SJSA1 (cell line): ENCODE measurements around the gene NQO1. TPM values are rescaled to one million over a fixed set of nuclear protein-coding genes. Genes with fewer than 3 reads are reported as not detected.

Source experiments
- DNase-seq, 2 experiments: peaks; one replicate each; pipeline ENCODE4 v3.0.0-alpha.2; 2015 to 2020; ENCODE audit warnings: low spot score in 2 of 2, low read depth in 1 of 2
- H3K27ac ChIP-seq: fragments of 250-450 bp; sonication (Bioruptor Pico); 2 replicates; pipeline ENCODE4 v1.5.1; 2020; ENCODE audit warnings: mild to moderate bottlenecking, moderate library complexity
- H3K27me3 ChIP-seq: fragments of 250-450 bp; sonication (Bioruptor Pico); replicated peaks from 2 replicates; pipeline ENCODE4 v1.5.1; 2020; ENCODE audit warnings: mild to moderate bottlenecking, moderate library complexity
- H3K36me3 ChIP-seq: fragments of 250-450 bp; sonication (Bioruptor Pico); 2 replicates; pipeline ENCODE4 v1.5.1; 2020; ENCODE audit warnings: mild to moderate bottlenecking
- H3K4me1 ChIP-seq: fragments of 250-450 bp; sonication (Bioruptor Pico); replicated peaks from 2 replicates; pipeline ENCODE4 v1.6.1; 2021; ENCODE audit warnings: mild to moderate bottlenecking
- H3K4me3 ChIP-seq: fragments of 250-450 bp; sonication (Bioruptor Pico); 2 replicates; pipeline ENCODE4 v1.5.1; 2020; ENCODE audit warnings: mild to moderate bottlenecking
- H3K9me3 ChIP-seq: fragments of 250-450 bp; sonication (Bioruptor Pico); replicated peaks from 2 replicates; pipeline ENCODE4 v1.5.1; 2020; ENCODE audit warnings: mild to moderate bottlenecking
- total RNA-seq: library from RNA; depleted of rRNA; stranded (reverse); fragments of >200 nt; shearing (Covaris generic); gene quantifications from 2 replicates; pipeline ENCODE4 v1.2.3, GENCODE V29; 2014; rRNA removed

The NQO1 gene
- total RNA-seq, 1 experiment from 2014 or later: 290 TPM

DNA sequence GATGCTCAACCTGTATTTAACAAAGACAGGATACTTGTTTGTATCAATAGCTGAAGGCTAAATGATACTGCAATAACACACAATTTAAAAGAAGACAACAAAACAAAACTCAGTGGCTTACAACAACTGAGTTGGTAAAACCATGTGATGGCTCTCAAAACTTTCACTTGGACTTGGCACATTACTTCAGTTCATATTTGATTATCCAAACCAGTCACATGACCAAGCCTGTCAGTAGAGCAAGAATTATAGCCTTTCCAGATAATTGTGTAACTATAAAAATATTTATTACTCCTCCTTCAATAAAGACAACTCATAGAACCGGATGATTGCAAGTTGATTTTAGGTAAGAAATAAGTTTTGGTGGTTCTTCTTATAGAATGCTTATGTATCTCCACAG is 56.8 kb downstream of the NQO1 start:
- H3K36me3 ChIP-seq: peaks cover 42% of the 10 kb centered on the region
- H3K4me3 ChIP-seq: no peak overlapping the region
- H3K27ac ChIP-seq: no peak overlapping the region
- H3K4me1 ChIP-seq: peaks cover 11% of the 10 kb centered on the region
- DNase-seq: no peak
- H3K9me3 ChIP-seq: no peaks in the 10 kb centered on the region
- H3K27me3 ChIP-seq: no peaks in the 10 kb centered on the region

DNA sequence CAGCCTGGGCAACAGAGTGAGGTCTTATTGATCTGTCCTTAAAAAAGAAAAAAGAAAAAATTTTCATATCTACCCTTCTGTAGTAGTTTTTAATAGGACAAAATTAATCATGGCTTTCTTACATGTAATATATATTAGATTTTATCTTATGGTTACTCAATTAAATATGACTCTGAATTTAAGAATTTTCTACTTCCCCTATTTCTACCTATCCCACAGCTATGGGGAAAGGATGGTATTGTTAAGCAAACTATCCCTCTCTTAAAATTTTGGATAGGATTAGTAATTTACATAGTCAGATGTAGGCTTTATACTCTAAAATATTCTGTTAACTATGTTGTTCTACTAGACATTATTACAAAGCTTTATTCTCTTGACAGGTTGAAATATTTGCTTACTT is 62.5 kb downstream of the NQO1 start:
- H3K27me3 ChIP-seq: no peaks in the 10 kb centered on the region
- H3K4me3 ChIP-seq: no peak overlapping the region
- peaks cover 34% of the 10 kb centered on the region for H3K36me3 ChIP-seq
- H3K9me3 ChIP-seq: no peaks in the 10 kb centered on the region
- H3K4me1 ChIP-seq: no peaks in the 10 kb centered on the region
- H3K27ac ChIP-seq: no peak overlapping the region
- DNase-seq: no peak

- Histone ChIP-seq H3K36me3 (peaks cover 35% of the 10 kb centered on the region), H3K4me1 (no peaks in the 10 kb centered on the region)
Observed at GRCh38 chr16:69662901-69663300, 63.5 kb downstream of the NQO1 start.

DNA sequence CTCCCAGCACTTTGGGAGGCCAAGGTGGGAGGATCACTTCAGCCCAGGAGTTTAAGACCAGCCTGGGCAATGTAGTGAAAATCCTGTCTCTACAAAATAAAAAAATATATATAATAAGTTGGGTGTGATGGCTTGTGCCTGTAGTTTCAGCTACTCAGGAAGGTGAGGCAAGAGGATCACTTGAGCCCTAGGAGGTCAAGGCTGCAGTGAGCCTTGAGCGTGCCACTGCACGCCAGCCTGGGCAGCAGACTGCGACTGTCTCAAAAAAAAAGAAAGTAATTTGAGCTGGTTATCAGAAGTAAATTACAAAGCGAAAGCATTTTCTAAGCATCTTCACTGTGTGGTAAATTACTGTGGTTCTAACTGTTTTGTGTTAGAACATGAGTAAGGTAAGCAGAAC is 66.2 kb downstream of the NQO1 start:
- H3K9me3 ChIP-seq: no peaks in the 10 kb centered on the region
- H3K4me1 ChIP-seq: no peaks in the 10 kb centered on the region
- DNase-seq: no peak
- no peak overlapping the region for H3K27ac ChIP-seq
- no peak overlapping the region for H3K4me3 ChIP-seq
- peaks cover 50% of the 10 kb centered on the region for H3K36me3 ChIP-seq
- H3K27me3 ChIP-seq: no peaks in the 10 kb centered on the region

More at GRCh38 chr16:69662901-69663300, 63.5 kb downstream of the NQO1 start:
- no peak overlapping the region for H3K27ac ChIP-seq
- H3K9me3 ChIP-seq: no peaks in the 10 kb centered on the region
- H3K27me3 ChIP-seq: no peaks in the 10 kb centered on the region
- DNase-seq: no peak
- no peak overlapping the region for H3K4me3 ChIP-seq

Other genes with a start within 250 kb of the NQO1 start
- 8.3 and 9.0 TPM in 2 replicates for gene NFAT5, start 160.6 kb downstream of the NQO1 start, total RNA-seq
- 9.9 and 15.3 TPM in 2 replicates for gene NOB1, start 28.4 kb upstream of the NQO1 start, total RNA-seq
- 16.3 and 27.4 TPM in 2 replicates for gene WWP2, start 35.8 kb upstream of the NQO1 start, total RNA-seq
- not detected in 2 replicates for gene CLEC18A, start 224.8 kb upstream of the NQO1 start, total RNA-seq